Bronchial epithelial cell (primary cell): Measurements from ENCODE around the gene EWSR1. TPM values are rescaled to one million over a fixed set of nuclear protein-coding genes. Genes with fewer than 3 reads are reported as not detected.

ENCODE experiments used
- DNase-seq: peaks from one replicate; pipeline ENCODE4 v3.0.0-alpha.2; 2010; ENCODE audit warnings: low read depth
- FAIRE-seq: peaks from 2 replicates; lab custom pipeline; 2011; peaks lifted over from hg19 to GRCh38; lab: Jason Lieb, UNC
- H3K27me3 ChIP-seq: 2 replicates; pipeline ENCODE4 v1.5.1; 2011; ENCODE audit warnings: low read length; ENCODE audit not compliant: control insufficient read depth, insufficient read depth
- H3K36me3 ChIP-seq: 2 replicates; pipeline ENCODE4 v1.5.1; 2011; ENCODE audit warnings: low read length; ENCODE audit not compliant: control insufficient read depth, insufficient read depth
- H3K4me3 ChIP-seq: 2 replicates; pipeline ENCODE4 v1.5.1; 2011; ENCODE audit warnings: mild to moderate bottlenecking, low read depth, low read length, control low read depth
- total RNA-seq: library from RNA; depleted of rRNA; stranded (reverse); fragments of >200 nt; gene quantifications from 2 replicates; pipeline ENCODE4 v1.2.1, GENCODE V29; 2014
- TF ChIP-seq, protein P1 (sequence below): IDR thresholded peaks from 2 replicates; pipeline ENCODE4 v1.5.1; 2011; ENCODE audit warnings: mild to moderate bottlenecking, moderate library complexity, low read length, control low read depth, inconsistent platforms; ENCODE audit not compliant: insufficient read depth, severe bottlenecking

EWSR1 gene
- total RNA-seq, 1 donor from 2014 or later = 87.1 TPM

DNA sequence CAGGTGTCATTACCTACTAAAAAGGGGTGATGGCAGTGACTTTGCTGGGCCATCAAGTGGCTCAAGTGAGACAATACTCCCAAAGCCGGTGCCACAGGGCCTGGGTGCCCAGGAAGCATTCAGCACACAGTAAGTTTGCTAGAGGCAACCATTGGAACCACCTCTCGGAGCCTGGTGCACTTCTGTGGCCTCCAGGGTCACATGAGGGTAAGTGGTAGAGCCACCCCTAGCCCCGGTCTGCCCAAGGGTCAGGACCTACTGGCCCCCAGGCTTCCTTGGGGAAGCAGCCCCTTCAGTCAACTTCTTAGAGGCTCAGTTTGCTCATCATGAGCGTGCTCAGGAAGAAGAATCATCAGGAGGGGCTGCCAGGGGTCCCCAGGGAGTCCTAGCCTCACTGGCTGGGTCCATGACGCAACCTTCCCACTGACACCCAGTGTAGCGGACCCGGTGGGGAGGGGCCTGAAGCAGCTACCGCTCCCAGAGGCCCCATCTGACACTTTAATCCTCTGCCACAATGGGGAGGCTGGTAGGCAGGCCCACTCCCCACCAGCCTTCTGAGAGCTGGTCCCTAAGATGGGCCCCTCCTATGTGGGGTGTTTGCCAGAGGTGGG, 64.9 kb downstream of the EWSR1 start:
- TF ChIP-seq, protein P1, sequence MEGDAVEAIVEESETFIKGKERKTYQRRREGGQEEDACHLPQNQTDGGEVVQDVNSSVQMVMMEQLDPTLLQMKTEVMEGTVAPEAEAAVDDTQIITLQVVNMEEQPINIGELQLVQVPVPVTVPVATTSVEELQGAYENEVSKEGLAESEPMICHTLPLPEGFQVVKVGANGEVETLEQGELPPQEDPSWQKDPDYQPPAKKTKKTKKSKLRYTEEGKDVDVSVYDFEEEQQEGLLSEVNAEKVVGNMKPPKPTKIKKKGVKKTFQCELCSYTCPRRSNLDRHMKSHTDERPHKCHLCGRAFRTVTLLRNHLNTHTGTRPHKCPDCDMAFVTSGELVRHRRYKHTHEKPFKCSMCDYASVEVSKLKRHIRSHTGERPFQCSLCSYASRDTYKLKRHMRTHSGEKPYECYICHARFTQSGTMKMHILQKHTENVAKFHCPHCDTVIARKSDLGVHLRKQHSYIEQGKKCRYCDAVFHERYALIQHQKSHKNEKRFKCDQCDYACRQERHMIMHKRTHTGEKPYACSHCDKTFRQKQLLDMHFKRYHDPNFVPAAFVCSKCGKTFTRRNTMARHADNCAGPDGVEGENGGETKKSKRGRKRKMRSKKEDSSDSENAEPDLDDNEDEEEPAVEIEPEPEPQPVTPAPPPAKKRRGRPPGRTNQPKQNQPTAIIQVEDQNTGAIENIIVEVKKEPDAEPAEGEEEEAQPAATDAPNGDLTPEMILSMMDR = no peak
- Histone ChIP-seq H3K4me3 (no peak overlapping the region), H3K36me3 (peaks cover 22% of the 10 kb centered on the region), H3K27me3 (no peaks in the 10 kb centered on the region)
- DNase-seq (no peak), FAIRE-seq (no peak)

DNA sequence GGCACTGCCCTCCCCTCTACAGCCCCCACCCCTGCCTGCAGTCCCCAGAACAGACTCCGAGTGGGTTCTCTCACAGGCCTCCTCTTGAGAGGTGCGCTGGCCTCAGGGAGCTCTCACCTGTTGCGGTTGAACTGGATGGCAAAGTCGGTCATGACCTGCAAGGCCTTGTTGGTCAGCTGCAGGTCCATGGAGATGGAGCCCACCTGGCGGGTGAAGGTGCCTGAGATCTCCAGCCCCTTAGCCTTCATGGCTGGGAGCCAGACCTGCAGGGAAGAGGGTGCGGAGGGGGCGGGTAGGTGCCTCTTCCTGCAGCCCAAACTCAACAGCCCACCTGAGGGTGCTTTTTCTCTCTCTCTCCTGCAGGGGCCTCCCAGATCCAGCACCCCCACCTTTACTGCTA, 66.1 kb downstream of the EWSR1 start:
- TF ChIP-seq, protein P1 = no peak
- no peak for FAIRE-seq
- DNase-seq = no peak

DNA sequence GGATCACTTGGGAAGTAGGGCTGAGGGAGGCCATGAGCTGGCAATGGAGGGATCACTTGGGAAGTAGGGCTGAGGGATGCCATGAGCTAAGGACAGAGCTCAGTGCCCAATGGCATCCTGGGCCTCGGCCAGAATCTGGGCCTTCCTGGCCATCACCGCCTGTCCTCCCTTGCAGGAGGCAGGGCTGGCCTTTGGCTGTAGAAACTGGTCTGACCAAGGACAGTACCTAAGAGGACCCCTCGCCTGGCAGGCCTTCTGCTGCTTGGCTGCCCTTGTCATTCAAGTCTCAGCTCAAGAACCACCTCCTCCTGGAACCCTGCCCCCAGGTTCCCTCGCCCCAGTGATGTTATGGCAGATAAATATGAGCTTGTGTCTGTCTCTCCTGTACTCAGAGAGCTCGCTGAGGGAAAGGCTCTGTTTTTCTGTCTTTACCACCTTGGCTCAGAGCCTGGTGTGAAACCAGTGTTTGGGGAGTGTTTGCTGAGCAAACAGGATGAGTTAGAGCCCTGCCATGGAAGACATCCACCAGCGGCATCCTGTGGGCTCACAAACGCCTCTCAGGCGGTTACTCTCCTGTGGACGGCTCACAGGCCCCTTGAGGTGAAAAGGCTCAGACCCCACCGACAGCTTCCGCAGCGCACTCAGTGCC, 66.8 kb downstream of the EWSR1 start:
- DNase-seq (no peak), FAIRE-seq (no peak)
- peaks cover 18% of the 10 kb centered on the region for H3K36me3 ChIP-seq
- no peak overlapping the region for H3K4me3 ChIP-seq
- TF ChIP-seq, protein P1 = no peak
- H3K27me3 ChIP-seq = no peaks in the 10 kb centered on the region

More for the DNA sequence above, 66.1 kb downstream of the EWSR1 start:
- Histone ChIP-seq H3K27me3 (no peaks in the 10 kb centered on the region), H3K36me3 (peaks cover 20% of the 10 kb centered on the region), H3K4me3 (no peak overlapping the region)

DNA sequence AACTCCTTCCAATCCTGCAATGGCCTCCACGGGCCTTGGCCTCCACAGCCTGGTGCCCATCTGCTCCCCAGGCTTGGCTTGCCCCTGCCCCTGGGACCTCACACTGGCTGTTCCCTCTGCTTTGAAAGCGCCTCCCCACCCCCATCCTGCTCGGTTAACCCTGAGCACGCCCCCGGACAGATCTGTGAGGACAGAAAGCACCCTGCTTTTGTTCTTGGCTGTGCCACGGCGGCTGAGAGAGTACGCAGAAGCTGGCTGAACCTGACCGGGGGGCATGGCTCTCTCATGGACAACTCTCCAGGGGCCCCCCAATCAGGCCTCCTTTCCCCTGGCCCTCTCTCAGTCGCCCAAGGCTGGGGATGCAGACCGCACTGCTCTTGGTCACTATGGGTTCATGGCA, 67.6 kb downstream of the EWSR1 start:
- no peak for DNase-seq

DNA sequence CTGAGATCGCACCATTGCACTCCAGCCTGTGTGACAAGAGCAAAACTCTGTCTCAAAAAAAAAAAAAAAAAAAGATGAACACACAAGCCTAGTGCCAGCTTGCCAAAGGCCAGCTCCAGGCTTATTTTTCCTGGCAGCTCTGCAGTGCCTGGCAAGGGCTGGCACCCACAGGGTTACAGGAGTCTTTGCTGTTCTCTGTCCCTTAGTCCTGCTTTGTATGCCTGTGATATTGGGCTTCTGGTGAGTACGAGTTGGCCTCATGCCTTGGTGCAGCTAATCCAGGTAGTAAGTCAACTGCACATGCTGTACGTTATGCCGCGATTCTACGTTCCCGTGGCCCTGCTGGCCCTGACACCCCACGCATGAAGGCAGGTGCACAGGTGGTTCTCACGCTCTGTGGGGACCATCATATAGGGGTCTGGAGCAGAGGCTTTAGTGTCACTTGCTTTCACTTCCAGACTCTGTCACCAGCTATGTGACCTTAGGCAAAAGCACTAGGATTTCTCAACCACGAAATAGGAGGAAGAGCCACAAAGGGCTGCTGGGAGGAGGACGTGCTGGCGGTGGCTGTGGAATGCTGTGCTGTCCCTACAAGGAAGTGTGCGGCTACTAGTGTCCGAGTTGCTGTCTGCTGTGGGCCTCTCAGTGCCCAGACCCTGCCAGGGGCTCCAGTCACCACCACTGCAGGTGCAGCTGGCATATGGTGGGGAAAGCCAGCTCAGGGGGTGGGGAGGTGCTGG, 68.9 kb downstream of the EWSR1 start:
- DNase-seq = no peak
- no peak for FAIRE-seq
- Histone ChIP-seq H3K27me3 (no peaks in the 10 kb centered on the region), H3K4me3 (no peak overlapping the region), H3K36me3 (peaks cover 20% of the 10 kb centered on the region)
- TF ChIP-seq, protein P1 = no peak

More for the DNA sequence above, 67.6 kb downstream of the EWSR1 start:
- Histone ChIP-seq H3K4me3 (no peak overlapping the region), H3K36me3 (peaks cover 17% of the 10 kb centered on the region), H3K27me3 (no peaks in the 10 kb centered on the region)
- no peak for FAIRE-seq
- TF ChIP-seq, protein P1 = no peak
